Measurements from ENCODE around the gene DAAM2.

DAAM2 gene

DNA sequence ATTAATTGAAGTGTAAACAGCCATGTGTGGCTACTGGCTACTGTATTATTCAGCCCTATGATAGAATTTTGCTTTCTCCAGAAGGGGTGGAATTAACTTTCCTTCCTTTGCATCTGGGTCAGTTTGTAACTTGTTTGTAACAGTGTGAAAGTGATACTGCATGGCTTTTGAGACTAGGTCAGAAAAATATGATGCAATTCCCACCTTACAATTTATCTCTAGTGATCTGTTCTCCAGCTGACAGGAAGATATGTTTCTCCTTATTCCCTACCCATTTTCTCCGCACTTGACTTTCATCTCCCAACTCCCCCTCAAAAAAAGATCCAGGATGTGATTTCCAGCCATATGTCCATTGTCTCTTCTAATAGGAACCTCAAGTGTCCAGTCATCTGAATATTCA, 144.7 kb downstream of the DAAM2 start:
- no peak for DNase-seq

DNA sequence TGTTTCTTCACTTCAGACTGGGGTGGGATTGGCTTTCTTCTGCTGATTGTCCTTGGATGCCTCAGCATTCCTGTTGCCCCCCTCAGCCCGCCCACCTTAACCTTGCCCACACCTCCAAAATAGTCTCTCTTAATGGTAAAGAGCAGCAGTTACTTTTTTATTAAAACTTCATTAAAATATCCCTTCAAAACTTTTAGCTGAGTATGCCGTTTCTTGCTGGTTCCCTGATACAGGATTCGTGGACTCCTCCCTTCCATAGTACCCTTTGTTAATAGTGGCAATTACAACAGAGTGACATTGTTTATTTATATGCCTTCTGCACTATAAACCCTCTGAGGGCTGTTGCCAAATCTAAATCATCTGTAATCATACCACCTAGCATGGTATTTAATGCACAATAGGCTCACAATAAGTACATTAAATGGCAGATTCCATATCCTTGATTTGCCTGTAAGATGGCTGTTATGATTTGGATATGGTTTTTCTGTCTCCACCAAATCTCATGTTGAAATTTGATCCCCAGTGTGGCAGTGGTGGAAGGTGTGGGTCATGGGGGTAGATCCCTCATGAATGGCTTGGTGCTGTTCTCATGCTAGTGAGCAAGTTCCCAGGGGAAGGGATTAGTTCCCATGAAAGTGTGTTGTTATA, 145.6 kb downstream of the DAAM2 start:
- no peak for DNase-seq

DNA sequence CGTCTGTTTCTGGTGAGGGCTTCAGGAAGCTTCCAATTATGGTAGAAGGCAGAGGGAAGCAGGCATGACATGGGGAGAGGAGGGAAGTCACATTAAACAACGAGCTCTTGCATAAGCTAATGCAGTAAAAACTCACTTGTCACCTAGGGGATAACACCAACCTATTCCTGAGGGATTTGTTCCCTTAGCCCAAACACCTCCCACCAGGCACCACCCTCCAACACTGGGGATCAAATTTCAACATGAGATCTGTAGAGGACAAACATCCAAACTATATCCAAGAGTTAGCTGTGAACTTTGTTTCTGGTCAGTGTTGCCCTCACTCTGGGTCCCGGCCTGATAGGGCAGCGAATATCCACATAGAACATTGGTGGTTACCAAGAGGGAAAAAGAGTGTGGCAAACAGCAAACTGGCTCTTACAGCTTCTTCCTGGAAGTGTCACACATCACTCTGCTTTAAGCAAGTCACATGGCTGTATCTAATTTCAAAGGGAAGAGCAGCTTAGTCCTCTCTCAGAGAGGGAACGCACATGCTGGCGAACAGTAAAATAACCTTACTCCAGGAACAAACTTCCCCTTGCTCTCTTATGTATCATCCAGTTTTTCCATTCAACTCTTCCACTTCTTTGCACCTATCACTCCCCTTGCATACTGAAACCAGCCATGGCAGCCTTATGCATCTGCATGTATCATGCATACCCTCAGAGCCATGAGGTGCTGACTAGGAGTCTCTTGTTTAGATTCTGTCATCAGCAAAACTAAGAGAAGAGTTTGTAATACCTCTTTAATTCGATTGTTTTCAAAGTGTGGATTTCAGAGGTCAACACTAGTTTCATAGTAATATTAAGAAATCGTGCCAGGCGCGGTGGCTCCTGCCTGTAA, 146.8 kb downstream of the DAAM2 start:
- no peak for DNase-seq

DNA sequence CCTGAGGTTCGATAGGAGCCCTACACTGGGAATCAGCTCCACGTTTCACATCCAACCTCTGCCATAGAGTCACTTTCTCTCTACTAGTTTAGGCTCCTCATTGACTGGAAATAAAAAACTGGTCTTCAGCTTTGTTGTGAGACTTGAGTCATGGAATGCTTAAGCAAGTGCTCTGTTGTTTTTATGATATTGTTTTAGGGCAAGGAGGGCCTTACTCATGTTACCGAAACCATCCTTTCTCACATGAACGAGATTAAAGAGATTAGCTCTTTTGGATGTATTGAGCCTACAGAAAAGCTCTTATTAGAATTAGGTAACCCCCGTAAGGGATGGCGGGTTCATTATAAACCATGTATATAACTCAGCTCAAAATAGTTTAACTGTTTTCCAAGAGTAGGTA, 149.0 kb downstream of the DAAM2 start:
- no peak for DNase-seq

DNA sequence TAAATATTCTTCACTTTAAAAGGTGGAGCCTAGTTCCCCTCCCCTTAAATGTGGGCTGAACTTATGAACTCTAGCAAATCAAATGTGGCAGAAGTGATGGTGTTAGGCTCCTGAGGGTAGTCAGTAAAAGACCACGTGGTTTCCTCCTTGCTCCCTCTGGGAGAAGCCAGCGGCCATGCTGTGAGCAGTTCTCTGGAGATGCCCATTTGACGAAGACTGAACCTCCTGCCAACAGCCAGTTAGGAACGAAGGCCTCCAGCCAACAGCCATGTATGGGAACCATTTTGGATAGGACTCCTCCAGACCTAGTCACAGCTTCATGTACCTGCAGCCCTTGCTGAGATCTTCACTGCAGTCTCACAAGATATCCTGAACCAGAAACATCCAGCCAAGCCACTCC, 149.6 kb downstream of the DAAM2 start:
- no peak for DNase-seq

DNA sequence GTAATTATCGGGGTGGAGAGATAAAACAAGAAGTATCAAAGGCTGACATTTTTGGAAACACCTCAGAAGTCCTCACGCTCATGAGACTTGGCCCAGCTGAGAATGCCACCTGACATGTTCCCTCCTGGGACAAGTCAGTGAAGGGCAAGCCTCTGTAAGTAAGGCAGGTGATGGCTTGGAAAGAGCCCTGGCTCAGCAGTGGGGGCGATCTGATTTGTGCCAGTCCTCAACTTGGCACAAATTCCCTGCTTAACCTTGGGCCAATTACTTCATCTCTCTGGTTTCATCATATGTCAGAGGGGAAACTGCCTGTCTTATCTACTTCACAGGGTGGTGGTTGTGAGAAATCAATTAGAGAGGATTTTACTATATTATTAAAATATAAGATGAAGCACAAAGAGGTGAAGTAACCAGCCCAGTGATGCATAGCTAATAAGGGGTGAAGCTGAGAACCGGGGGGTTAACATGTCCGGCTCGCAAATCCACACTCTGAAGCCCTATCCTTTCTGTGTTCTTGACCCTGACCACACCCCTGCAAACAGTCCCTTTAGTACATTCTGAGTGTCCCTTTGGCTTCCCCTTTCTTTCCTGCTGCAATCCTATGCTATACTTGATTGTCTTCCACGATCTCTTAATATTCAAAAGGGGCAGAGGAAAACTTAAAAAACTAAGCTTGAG, 150.9 kb downstream of the DAAM2 start:
- DNase-seq, result no peak

DNA sequence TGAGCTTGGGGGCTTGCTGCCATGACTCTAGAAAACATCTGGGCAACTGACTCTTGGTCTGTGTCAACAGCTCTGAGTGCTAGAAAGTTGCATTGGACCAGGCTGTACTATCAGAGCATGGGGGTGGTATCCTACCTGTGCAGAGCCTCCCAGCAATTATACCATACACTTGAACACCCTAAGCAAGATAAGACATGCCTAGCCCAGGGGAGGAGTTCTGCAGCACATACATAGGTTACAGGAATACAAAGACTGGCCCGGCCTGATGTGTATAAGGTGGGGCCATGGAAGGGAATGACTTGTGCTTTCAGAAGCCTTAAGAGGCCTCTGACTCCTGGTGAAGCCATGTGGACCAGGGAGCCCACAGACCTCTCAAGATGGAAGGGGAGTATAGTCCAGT, 153.4 kb downstream of the DAAM2 start:
- no peak for DNase-seq

DNA sequence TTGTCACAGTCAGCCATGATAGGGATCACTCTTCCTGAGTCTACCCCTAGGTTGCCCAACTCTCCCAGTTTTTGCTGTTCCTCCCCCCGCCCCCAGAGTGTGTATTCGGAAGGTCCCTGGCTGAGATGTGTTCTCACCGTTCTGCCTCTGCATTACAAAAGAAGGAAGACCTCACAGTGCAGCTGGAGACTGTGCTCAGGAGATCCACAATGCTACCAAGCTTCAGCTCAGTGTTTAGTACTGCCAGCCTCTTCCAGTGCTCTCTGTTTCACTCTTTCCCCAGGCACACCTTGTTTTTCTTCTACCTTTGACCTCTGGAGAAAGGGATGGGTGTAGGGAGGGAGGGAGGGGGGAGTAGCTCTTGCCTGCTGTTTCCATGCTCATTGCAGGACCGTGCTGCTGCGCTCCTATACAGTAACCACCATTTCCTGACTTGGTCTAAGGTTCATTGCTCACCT, 155.5 kb downstream of the DAAM2 start:
- DNase-seq, result no peak

DNA sequence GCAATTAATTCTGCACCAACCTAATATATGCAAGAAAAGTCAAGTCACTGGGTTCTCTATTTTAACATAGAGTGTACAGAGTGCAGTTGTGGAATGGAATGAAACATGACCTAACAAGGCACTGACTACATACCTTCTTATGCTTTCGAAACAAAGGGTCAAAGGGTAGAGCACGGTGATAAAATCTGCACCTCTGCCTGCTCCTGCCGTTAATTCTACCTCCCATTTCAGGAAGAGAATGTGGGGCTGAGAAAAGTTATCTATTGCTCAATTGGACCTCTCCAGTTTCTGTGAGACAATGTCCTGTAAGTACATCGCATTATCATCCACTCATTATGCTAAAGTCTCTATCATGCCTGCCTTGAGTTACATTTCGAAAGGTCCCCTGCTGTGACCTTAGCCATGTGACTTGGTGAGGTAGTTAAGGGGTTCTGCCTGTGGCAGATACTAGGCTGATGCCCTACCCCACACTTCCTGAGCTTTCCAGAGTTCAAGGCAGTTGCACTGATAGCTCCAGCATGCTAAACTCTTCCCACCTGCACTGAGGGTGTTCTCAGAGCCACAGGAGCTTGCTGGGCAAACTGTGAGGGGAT, 156.1 kb downstream of the DAAM2 start:
- no peak for DNase-seq

DNA sequence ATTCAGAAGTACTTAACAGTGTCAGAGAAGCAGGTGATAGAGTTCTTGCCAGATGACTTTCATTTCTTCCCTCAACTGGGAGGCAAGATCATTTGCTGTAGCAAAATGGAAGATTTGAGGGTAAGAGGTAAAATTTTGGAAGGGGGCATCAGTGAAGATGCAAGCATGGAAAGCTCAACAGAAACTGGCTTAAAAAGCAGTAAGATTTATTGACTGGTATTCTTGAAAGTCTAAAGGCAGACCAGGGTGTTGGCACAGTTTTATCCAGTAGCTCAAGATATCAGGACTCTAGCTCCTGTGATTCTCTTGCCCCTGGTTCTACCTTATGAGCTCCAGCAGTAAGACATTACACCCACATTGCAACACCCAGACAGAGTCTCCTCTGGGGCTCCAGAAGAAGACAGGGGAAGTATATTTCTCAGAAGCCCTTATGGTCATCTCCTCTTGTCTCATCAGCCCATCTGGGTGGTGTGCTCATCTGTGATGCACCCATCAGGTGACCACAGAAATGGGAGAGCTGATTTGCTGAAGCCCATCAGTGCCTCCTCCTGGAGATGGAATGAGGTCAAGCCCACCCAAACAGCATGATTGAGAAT, 158.0 kb downstream of the DAAM2 start:
- DNase-seq, result no peak

DNA sequence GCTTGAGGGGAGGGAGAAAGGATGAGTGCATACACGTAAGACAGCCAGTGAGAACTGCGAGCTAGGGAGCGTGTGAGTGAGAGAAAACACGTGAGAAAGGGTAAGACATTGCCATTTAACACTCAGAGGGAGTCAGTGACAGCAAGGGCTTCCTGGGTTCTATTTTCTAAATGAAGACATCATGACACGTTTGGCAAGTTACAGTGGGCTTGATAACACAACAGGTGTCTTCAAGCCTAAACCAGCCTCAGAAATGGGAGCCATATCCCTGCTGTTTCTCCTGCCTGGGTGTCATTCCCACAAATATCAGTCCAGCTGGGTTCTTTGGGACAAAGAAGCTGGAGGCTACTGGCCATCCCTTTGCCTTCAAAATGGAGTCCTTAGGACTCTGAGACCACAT, 159.0 kb downstream of the DAAM2 start:
- DNase-seq, result no peak

DNA sequence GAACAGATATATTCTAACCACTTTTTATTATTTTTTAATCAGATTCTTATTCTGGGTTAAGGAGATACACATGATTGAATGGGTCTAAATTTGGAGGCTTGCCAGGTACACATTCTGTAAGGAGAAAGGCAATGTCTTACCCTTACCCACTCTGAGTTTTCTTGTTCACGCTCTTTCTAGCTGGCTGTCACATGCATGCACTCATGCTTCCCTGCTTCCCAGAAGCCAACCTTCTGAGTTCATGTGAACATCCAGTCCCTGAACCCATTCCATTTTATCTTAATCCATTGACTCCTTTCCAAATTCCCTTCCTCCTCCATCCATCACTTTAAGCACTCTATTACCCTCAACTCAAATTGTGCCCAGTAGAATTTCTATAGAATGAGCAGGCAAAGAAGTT, 159.5 kb downstream of the DAAM2 start:
- DNase-seq, result no peak

DNA sequence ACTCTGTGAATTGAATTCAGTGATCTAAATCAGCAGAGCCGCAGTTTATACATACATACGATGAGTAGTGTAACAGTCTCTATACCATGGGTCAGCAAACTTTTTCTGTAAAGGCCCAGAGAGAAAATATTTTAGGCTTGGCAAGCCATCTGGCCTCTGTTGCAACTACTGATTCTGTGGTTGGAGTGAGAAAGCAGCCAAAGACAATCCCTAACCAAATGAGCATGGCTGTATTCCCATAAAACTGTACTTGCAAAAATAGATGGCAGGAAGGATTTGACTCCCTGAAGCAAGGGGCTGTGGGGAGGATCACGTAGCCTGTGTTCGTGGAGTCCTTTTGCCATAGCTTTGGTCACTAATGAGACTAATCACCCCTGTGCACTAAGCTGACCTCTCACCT, 160.0 kb downstream of the DAAM2 start:
- no peak for DNase-seq

DNA sequence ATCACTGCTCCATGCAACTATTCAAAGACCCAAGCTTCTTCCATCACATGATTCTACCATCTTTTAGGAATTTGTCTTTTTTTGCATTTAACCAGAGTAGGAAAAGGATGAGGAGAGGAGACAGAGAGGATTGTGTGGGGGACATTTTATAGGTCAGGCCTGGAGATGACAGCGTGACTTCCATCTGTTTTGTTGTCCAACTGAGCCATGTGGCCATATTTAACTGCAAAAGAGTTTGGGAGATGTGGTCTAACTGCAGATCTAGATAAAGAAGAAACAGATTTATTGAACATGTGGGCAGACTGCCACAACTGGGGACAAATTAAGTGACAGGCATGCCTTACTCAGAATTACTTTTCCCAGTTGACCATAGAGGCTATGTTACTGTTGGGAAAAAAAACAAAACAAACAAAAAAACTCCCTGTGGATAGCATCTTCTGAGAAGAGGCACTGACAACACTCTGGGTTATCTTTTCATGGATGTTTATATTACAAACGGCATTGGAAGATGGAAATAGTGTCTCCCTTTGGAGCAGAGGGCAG, 161.0 kb downstream of the DAAM2 start:
- no peak for DNase-seq

Data from hematopoietic multipotent progenitor cell treated with erythropoietin and hydrocortisone succinate and interleukin-3 and kit ligand, for 4 days (in vitro differentiated cells).